GM18511 (cell line): ENCODE data around the gene PLEKHM2.

ENCODE experiments used
- ATAC-seq: cut with Tn5 transposase; IDR thresholded peaks from one replicate; pipeline ENCODE4 v1.9.1; 2021; ENCODE audit warnings: mild to moderate bottlenecking, moderate library complexity; ENCODE audit not compliant: unreplicated experiment

PLEKHM2 gene

GRCh38 chr1:15674386-15675159 is 9.5 kb upstream of the PLEKHM2 start:
- no peak for ATAC-seq

GRCh38 chr1:15676010-15676409 is 8.1 kb upstream of the PLEKHM2 start:
- ATAC-seq, result no peak

- no peak for ATAC-seq
These were observed 7.1 kb upstream of the PLEKHM2 start for GRCh38 chr1:15676688-15677661.

GRCh38 chr1:15678578-15678977 is 5.5 kb upstream of the PLEKHM2 start:
- ATAC-seq, result no peak

GRCh38 chr1:15680131-15680530 is 4.0 kb upstream of the PLEKHM2 start:
- ATAC-seq, result no peak

- ATAC-seq, result no peak
These were observed 3.4 kb upstream of the PLEKHM2 start for GRCh38 chr1:15680561-15681348.

- ATAC-seq, result no peak
These were observed 2.5 kb upstream of the PLEKHM2 start for GRCh38 chr1:15681349-15682292.

- no peak for ATAC-seq
These were observed 1.2 kb upstream of the PLEKHM2 start for GRCh38 chr1:15682936-15683341.

- ATAC-seq, result no peak
These were observed 628 bp upstream of the PLEKHM2 start for GRCh38 chr1:15683345-15684039.

GRCh38 chr1:15684468-15685291 is 560 bp downstream of the PLEKHM2 start:
- no peak for ATAC-seq

- ATAC-seq, result no peak
These were observed 1.7 kb downstream of the PLEKHM2 start for GRCh38 chr1:15685820-15686219.

GRCh38 chr1:15687446-15687845 is 3.3 kb downstream of the PLEKHM2 start:
- no peak for ATAC-seq

GRCh38 chr1:15690317-15690716 is 6.2 kb downstream of the PLEKHM2 start:
- ATAC-seq, result no peak

- no peak for ATAC-seq
These were observed 7.4 kb downstream of the PLEKHM2 start for GRCh38 chr1:15691434-15692032.

- no peak for ATAC-seq
These were observed 8.1 kb downstream of the PLEKHM2 start for GRCh38 chr1:15692121-15692682.

GRCh38 chr1:15693371-15693770 is 9.3 kb downstream of the PLEKHM2 start:
- ATAC-seq, result no peak

- ATAC-seq, result peak; percentile 94
These were observed 12.9 kb downstream of the PLEKHM2 start for GRCh38 chr1:15696956-15697521.
